HepG2 (cell line): Measurements from ENCODE around the gene ZFP90. TPM values are rescaled to one million over a fixed set of nuclear protein-coding genes. Genes with fewer than 3 reads are reported as not detected.

Source experiments
- ARHGAP35 ChIP-seq: sonication (generic); formaldehyde crosslinking; IDR thresholded peaks from 2 replicates; pipeline ENCODE4 v1.9.0; 2022; ENCODE audit warnings: mild to moderate bottlenecking, inconsistent platforms, moderate library complexity, missing genetic modification reagents, borderline replicate concordance
- ATM ChIP-seq: fragments of 450-650 bp; IDR thresholded peaks from 2 replicates; pipeline ENCODE4 v1.7.1; 2017; ENCODE audit warnings: mild to moderate bottlenecking, borderline replicate concordance
- CHCHD3 ChIP-seq: sonication (generic); formaldehyde crosslinking; IDR thresholded peaks from 2 replicates; pipeline ENCODE4 v1.8.0; 2022; ENCODE audit warnings: mild to moderate bottlenecking, missing genetic modification reagents, moderate library complexity
- CHD4 ChIP-seq: fragments of 200-600 bp; sonication (generic); IDR thresholded peaks from 2 replicates; pipeline ENCODE4 v1.7.0; 2017; ENCODE audit warnings: mild to moderate bottlenecking, low read length, borderline replicate concordance
- DMAP1 ChIP-seq: IDR thresholded peaks from 2 replicates; pipeline ENCODE4 v1.6.1; 2016
- DRAP1 ChIP-seq: IDR thresholded peaks from 2 replicates; pipeline ENCODE4 v1.6.1; 2016; ENCODE audit warnings: missing genetic modification reagents, missing compliant biosample characterization
- FOXK1 ChIP-seq: sonication (generic); formaldehyde crosslinking; IDR thresholded peaks from 2 replicates; pipeline ENCODE4 v1.4.0; 2020; ENCODE audit warnings: low read depth, missing genetic modification reagents, borderline replicate concordance
- ISL2 ChIP-seq: sonication (generic); formaldehyde crosslinking; IDR thresholded peaks from 2 replicates; pipeline ENCODE4 v1.5.0; 2020; ENCODE audit warnings: missing genetic modification reagents
- MAZ ChIP-seq, 2 experiments: sonication (generic) in 1 of 2; formaldehyde crosslinking in 1 of 2; IDR thresholded peaks; 2 replicates each; pipeline versions ENCODE4 v1.5.0 to v1.6.1; 2012 to 2020; ENCODE audit warnings: low read depth in 2 of 2, mild to moderate bottlenecking in 2 of 2, borderline replicate concordance in 1 of 2, improper control_type of control experiment in 1 of 2, low read length in 1 of 2, missing genetic modification reagents in 1 of 2, moderate library complexity in 1 of 2
- MEIS1 ChIP-seq: sonication (generic); formaldehyde crosslinking; IDR thresholded peaks from 2 replicates; pipeline ENCODE4 v1.9.0; 2021; ENCODE audit warnings: mild to moderate bottlenecking, missing genetic modification reagents, moderate library complexity, borderline replicate concordance
- NFE2L1 ChIP-seq: sonication (generic); formaldehyde crosslinking; IDR thresholded peaks from 2 replicates; pipeline ENCODE4 v1.4.0; 2020; ENCODE audit warnings: missing genetic modification reagents, mild to moderate bottlenecking, borderline replicate concordance
- NKX3-1 ChIP-seq: sonication (generic); formaldehyde crosslinking; IDR thresholded peaks from 2 replicates; pipeline ENCODE4 v1.5.0; 2020; ENCODE audit warnings: missing genetic modification reagents
- NR1H2 ChIP-seq: sonication (generic); formaldehyde crosslinking; IDR thresholded peaks from 2 replicates; pipeline ENCODE4 v1.8.1; 2022; ENCODE audit warnings: low read depth, missing genetic modification reagents, borderline replicate concordance
- RXRB ChIP-seq: IDR thresholded peaks from 2 replicates; pipeline ENCODE4 v1.6.1; 2016; ENCODE audit warnings: borderline replicate concordance, missing genetic modification reagents, missing compliant biosample characterization
- SRSF4 ChIP-seq: fragments of 200-400 bp; formaldehyde crosslinking; IDR thresholded peaks from one replicate; pipeline ENCODE4 v1.6.1; 2018; ENCODE audit warnings: mild to moderate bottlenecking, low read depth, low read length, moderate library complexity; ENCODE audit not compliant: poor library complexity, severe bottlenecking
- SUZ12 ChIP-seq: fragments of 150-350 bp; IDR thresholded peaks from 2 replicates; pipeline ENCODE4 v1.6.1; 2014; ENCODE audit warnings: low read depth, low read length
- ZBTB1 ChIP-seq: sonication (generic); formaldehyde crosslinking; IDR thresholded peaks from 2 replicates; pipeline ENCODE4 v1.4.0; 2020; ENCODE audit warnings: missing genetic modification reagents, borderline replicate concordance
- ZBTB34 ChIP-seq: sonication (generic); formaldehyde crosslinking; IDR thresholded peaks from 2 replicates; pipeline ENCODE4 v1.8.0; 2022; ENCODE audit warnings: mild to moderate bottlenecking, missing genetic modification reagents
- ZFP41 ChIP-seq: sonication (generic); formaldehyde crosslinking; IDR thresholded peaks from 2 replicates; pipeline ENCODE4 v1.4.0; 2020; ENCODE audit warnings: mild to moderate bottlenecking, missing genetic modification reagents, borderline replicate concordance
- ZNF180 ChIP-seq: sonication (generic); formaldehyde crosslinking; IDR thresholded peaks from 2 replicates; pipeline ENCODE4 v1.4.0; 2020; ENCODE audit warnings: low read depth, missing genetic modification reagents, borderline replicate concordance
- ZNF263 ChIP-seq: sonication (generic); formaldehyde crosslinking; IDR thresholded peaks from 2 replicates; pipeline ENCODE4 v1.4.0; 2020; ENCODE audit warnings: missing genetic modification reagents
- ZNF333 ChIP-seq: sonication (generic); formaldehyde crosslinking; IDR thresholded peaks from 2 replicates; pipeline ENCODE4 v1.4.0; 2020; ENCODE audit warnings: mild to moderate bottlenecking, missing genetic modification reagents, borderline replicate concordance
- ZNF784 ChIP-seq: sonication (generic); formaldehyde crosslinking; IDR thresholded peaks from 2 replicates; pipeline ENCODE4 v1.5.1; 2020; ENCODE audit warnings: missing genetic modification reagents, mild to moderate bottlenecking, borderline replicate concordance
- ZXDC ChIP-seq: sonication (generic); formaldehyde crosslinking; IDR thresholded peaks from 2 replicates; pipeline ENCODE4 v1.5.0; 2020; ENCODE audit warnings: mild to moderate bottlenecking, missing genetic modification reagents
- polyA plus RNA-seq, 8 experiments: library from polyadenylated mRNA; depleted of rRNA in 3 of 8; stranded (reverse) in 7 of 8; unstranded in 1 of 8; fragments of >200 nt; fragmentation: Illumina TruSeq in 4 of 8; extraction: Trizol in 4 of 8; gene quantifications; 2 replicates each; pipeline versions ENCODE4 v1.2.1 to v1.2.3, GENCODE V29; 2011 to 2016; ENCODE audit warnings: low read depth in 4 of 8, missing spikeins in 1 of 8, mixed read lengths in 1 of 8; ENCODE audit not compliant: insufficient read depth in 1 of 8
- total RNA-seq, 5 experiments: library from RNA; depleted of rRNA; stranded (reverse); fragments of >200 nt; fragmentation: Illumina TruSeq; extraction: Trizol; gene quantifications; 2 replicates each; pipeline ENCODE4 v1.2.3, GENCODE V29; 2016; ENCODE audit warnings: low read depth in 1 of 5

The ZFP90 gene
- total and polyA plus RNA-seq, 2 of the 13 experiments (the other 11 are each of a cell fraction or from before 2014, with no cell fraction given): 17.6 to 18.9 TPM

- peak; percentile 80 for TF ChIP-seq MAZ (IDR thresholded peaks at IDR 0.05; ENCODE audit: borderline replicate concordance, low read depth, low read length)
- no peak for TF ChIP-seq MAZ (CRISPR knock-in tag; IDR thresholded peaks at IDR 0.05; ENCODE audit: low read depth)
- TF ChIP-seq ZNF180 (CRISPR knock-in tag): no peak
- no peak; the same call in 1 of the 2 replicates for TF ChIP-seq DRAP1
- TF ChIP-seq NFE2L1 (CRISPR knock-in tag): no peak
- TF ChIP-seq FOXK1 (CRISPR knock-in tag): no peak
- TF ChIP-seq ZFP41: no peak
- TF ChIP-seq NR1H2 (CRISPR knock-in tag): no peak
- no peak for TF ChIP-seq ZNF333 (CRISPR knock-in tag)
- TF ChIP-seq ZBTB1: no peak
- TF ChIP-seq CHCHD3: no peak
- TF ChIP-seq ZNF263: peak; percentile 70
- TF ChIP-seq MEIS1 (CRISPR knock-in tag): no peak
- TF ChIP-seq ZNF784 (CRISPR knock-in tag): no peak
- TF ChIP-seq RXRB (CRISPR knock-in tag): 0 out of 2 replicates have a peak, but pooled peaks have one; percentile 5
- TF ChIP-seq CHD4: no peak
- no peak for TF ChIP-seq ZXDC (CRISPR knock-in tag)
- no peak for TF ChIP-seq ZBTB34 (CRISPR knock-in tag)
- TF ChIP-seq SRSF4: no peak
- no peak for TF ChIP-seq NKX3-1 (CRISPR knock-in tag)
- TF ChIP-seq SUZ12: no peak
- TF ChIP-seq ISL2 (CRISPR knock-in tag): no peak
- TF ChIP-seq ATM: no peak
- no peak for TF ChIP-seq DMAP1
- no peak for TF ChIP-seq ARHGAP35 (CRISPR knock-in tag)
Measured at GRCh38 chr16:68526143-68526781, 12.8 kb upstream of the ZFP90 start (continued).
